ENCODE data around the gene BEND6.
"Not testable (repeated sequence)": the region's sequence is repeated elsewhere in the genome, so short reads cannot be mapped to it uniquely, and the experiment has no call there.

Gene BEND6

GRCh38 chr6:56986611-56987010, 31.7 kb downstream of the BEND6 start:
- DNase-seq = no peak

GRCh38 chr6:56988145-56988544, 33.2 kb downstream of the BEND6 start:
- no peak for DNase-seq

- no peak for DNase-seq
These were observed 37.1 kb downstream of the BEND6 start for GRCh38 chr6:56992036-56992435.

GRCh38 chr6:56992703-56993102, 37.8 kb downstream of the BEND6 start:
- no peak for DNase-seq

- no peak for DNase-seq
These were observed 40.5 kb downstream of the BEND6 start for GRCh38 chr6:56995347-56995902.

GRCh38 chr6:56996401-56996800, 41.5 kb downstream of the BEND6 start:
- no peak for DNase-seq

GRCh38 chr6:56999049-56999448, 44.1 kb downstream of the BEND6 start:
- DNase-seq = no peak

GRCh38 chr6:56999748-57000147, 44.8 kb downstream of the BEND6 start:
- not testable (repeated sequence) for DNase-seq

- DNase-seq = no peak
These were observed 47.3 kb downstream of the BEND6 start for GRCh38 chr6:57002197-57002596.

GRCh38 chr6:57004292-57004691, 49.4 kb downstream of the BEND6 start:
- no peak for DNase-seq

- DNase-seq = no peak
These were observed 51.2 kb downstream of the BEND6 start for GRCh38 chr6:57006101-57006500.

GRCh38 chr6:57008069-57008468, 53.2 kb downstream of the BEND6 start:
- not testable (repeated sequence) for DNase-seq

- no peak for DNase-seq
These were observed 58.6 kb downstream of the BEND6 start for GRCh38 chr6:57013521-57013926.

GRCh38 chr6:57017069-57017468, 62.2 kb downstream of the BEND6 start:
- DNase-seq = no peak

- DNase-seq = no peak
These were observed 62.9 kb downstream of the BEND6 start for GRCh38 chr6:57017841-57018240.

- no peak for DNase-seq
These were observed 64.5 kb downstream of the BEND6 start for GRCh38 chr6:57019434-57019833.

- peak; percentile 11 for DNase-seq
These were observed 66.3 kb downstream of the BEND6 start for GRCh38 chr6:57021086-57021720.

GRCh38 chr6:57024321-57024720, 69.4 kb downstream of the BEND6 start:
- DNase-seq = no peak

- no peak for DNase-seq
These were observed 69.9 kb downstream of the BEND6 start for GRCh38 chr6:57024775-57025174.

GRCh38 chr6:57026001-57026400, 71.1 kb downstream of the BEND6 start:
- DNase-seq = no peak

GRCh38 chr6:57027301-57027700, 72.4 kb downstream of the BEND6 start:
- no peak for DNase-seq

GRCh38 chr6:57029213-57029612, 74.3 kb downstream of the BEND6 start:
- no peak for DNase-seq

- no peak for DNase-seq
These were observed 78.3 kb downstream of the BEND6 start for GRCh38 chr6:57033228-57033627.

- no peak for DNase-seq
These were observed 80.6 kb downstream of the BEND6 start for GRCh38 chr6:57035549-57035948.

- DNase-seq = no peak
These were observed 84.0 kb downstream of the BEND6 start for GRCh38 chr6:57038906-57039305.
